ENCODE measurements around the gene TTL.

The TTL gene

DNA sequence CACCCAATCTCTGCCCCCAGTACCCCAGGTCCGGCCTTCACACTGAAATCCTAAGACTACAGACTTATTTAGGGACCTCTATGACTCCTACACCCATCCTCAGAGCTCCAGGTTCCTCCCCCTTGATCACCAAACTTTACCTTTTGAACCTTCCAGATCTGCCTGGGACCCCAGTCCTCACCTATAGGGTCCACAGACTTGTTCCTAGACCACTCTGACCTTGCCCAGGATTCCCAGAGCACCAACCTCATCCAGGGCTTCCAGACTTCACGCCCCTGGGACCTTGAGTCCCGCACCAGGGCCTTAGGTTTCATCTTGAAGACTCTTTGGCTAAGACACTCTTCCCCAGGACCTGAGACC is 102.9 kb downstream of the TTL start:
- Histone ChIP-seq H4K8ac (ENCODE audit: low read length) (peak overlapping the region; percentile 93), H2AFZ (ENCODE audit: low read depth, low read length) (peak overlapping the region; percentile 33), H3K14ac (ENCODE audit: low read length in 2 of 2) (no peak overlapping the region), H3K4me3 (ENCODE audit: insufficient read depth in 1 of 2, low read depth in 1 of 2, low read length in 2 of 2) (peak overlapping the region; percentile 65 to 94), H3K23ac (ENCODE audit: low read length in 2 of 2) (no peak overlapping the region), H3K4ac (ENCODE audit: low read depth in 1 of 2, low read length in 2 of 2) (peak overlapping the region; percentile 69 to 91), H2BK12ac (ENCODE audit: low read length in 2 of 2) (no peak overlapping the region), H2BK5ac (ENCODE audit: low read depth, low read length, poor library complexity, severe bottlenecking) (peak overlapping the region; percentile 14), H3K27me3 (ENCODE audit: control insufficient read depth in 1 of 2, insufficient read depth in 1 of 2, low read length in 2 of 2) (no peaks in the 10 kb centered on the region), H2AK5ac (ENCODE audit: low read length, severe bottlenecking) (peak overlapping the region; percentile 97), H3K79me1 (replicated peaks; ENCODE audit: low read length, poor library complexity, severe bottlenecking) (peaks cover 30% of the 10 kb centered on the region), H3K4me1 (ENCODE audit: control insufficient read depth, insufficient read depth, low read depth, low read length) (peaks cover 20% of the 10 kb centered on the region), H3K9me3 (ENCODE audit: control insufficient read depth, low read length) (no peaks in the 10 kb centered on the region), H3K18ac (ENCODE audit: low read depth in 1 of 2, low read length in 2 of 2) (peak overlapping the region; percentile 91 to 97), H3K9ac (ENCODE audit: low read length) (peak overlapping the region; percentile 97), H2BK15ac (ENCODE audit: low read depth, poor library complexity, severe bottlenecking) (peak overlapping the region; percentile 83), H3K36me3 (ENCODE audit: control insufficient read depth in 1 of 2, insufficient read depth in 2 of 2, low read depth in 1 of 2, low read length in 2 of 2) (peaks cover 21 to 33% of the 10 kb centered on the region in 2 experiments), H4K91ac (ENCODE audit: low read length) (peak overlapping the region; percentile 66), H2BK120ac (ENCODE audit: low read depth, low read length) (no peak overlapping the region), H3K27ac (ENCODE audit: low read length, poor library complexity, severe bottlenecking) (peak overlapping the region; percentile 99), H3K4me2 (ENCODE audit: low read length, poor library complexity, severe bottlenecking) (peak overlapping the region; percentile 73)
- WGBS, result 61% methylated on average over 3 of the region's 3 CpGs
- peak; percentile 15 for DNase-seq

DNA sequence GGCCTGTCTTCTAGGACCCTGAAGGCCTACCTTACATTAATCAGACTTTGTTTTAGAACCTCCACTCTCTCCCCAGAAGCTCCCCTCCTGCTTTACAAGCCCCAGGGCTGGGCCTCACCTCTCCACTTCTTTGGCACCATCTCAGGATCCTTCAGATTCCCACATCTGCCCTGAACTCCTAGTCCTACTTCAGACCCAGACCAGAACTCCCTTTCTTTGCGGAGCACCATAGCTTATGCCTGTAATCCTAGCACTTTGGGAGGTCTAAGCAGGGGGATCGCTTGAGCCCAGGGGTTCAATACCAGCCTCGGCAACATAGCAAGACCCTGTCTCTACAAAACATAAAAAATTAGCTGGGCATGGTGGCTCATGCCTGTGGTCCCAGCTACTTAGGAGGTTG is 103.4 kb downstream of the TTL start:
- H2AFZ ChIP-seq (ENCODE audit: low read depth, low read length), result no peak overlapping the region
- H2BK120ac ChIP-seq (ENCODE audit: low read depth, low read length), result no peak overlapping the region
- peak overlapping the region; percentile 97 for H3K9ac ChIP-seq (ENCODE audit: low read length)
- peaks cover 21 to 34% of the 10 kb centered on the region in 2 experiments for H3K36me3 ChIP-seq (ENCODE audit: control insufficient read depth in 1 of 2, insufficient read depth in 2 of 2, low read depth in 1 of 2, low read length in 2 of 2)
- peak overlapping the region; percentile 97 for H2AK5ac ChIP-seq (ENCODE audit: low read length, severe bottlenecking)
- no peak overlapping the region for H3K23ac ChIP-seq (ENCODE audit: low read length in 2 of 2)
- H3K14ac ChIP-seq (ENCODE audit: low read length in 2 of 2), result no peak overlapping the region
- H3K4me1 ChIP-seq (ENCODE audit: control insufficient read depth, insufficient read depth, low read depth, low read length), result peaks cover 20% of the 10 kb centered on the region
- no peak overlapping the region for H4K91ac ChIP-seq (ENCODE audit: low read length)
- H2BK5ac ChIP-seq (ENCODE audit: low read depth, low read length, poor library complexity, severe bottlenecking), result no peak overlapping the region
- peak overlapping the region; percentile 69 to 91 for H3K4ac ChIP-seq (ENCODE audit: low read depth in 1 of 2, low read length in 2 of 2)
- WGBS, result 96% methylated on average over 3 of the region's 3 CpGs
- H3K27ac ChIP-seq (ENCODE audit: low read length, poor library complexity, severe bottlenecking), result no peak overlapping the region
- no peak overlapping the region for H2BK12ac ChIP-seq (ENCODE audit: low read length in 2 of 2)
- no peak for DNase-seq
- no peaks in the 10 kb centered on the region for H3K9me3 ChIP-seq (ENCODE audit: control insufficient read depth, low read length)
- H3K4me3 ChIP-seq (ENCODE audit: insufficient read depth in 1 of 2, low read depth in 1 of 2, low read length in 2 of 2), result peak overlapping the region in 1 of 2 experiments; percentile 94
- H3K18ac ChIP-seq (ENCODE audit: low read depth in 1 of 2, low read length in 2 of 2), result peak overlapping the region in 1 of 2 experiments; percentile 97
- H3K4me2 ChIP-seq (ENCODE audit: low read length, poor library complexity, severe bottlenecking), result peak overlapping the region; percentile 73
- no peak overlapping the region for H2BK15ac ChIP-seq (ENCODE audit: low read depth, poor library complexity, severe bottlenecking)
- H3K79me1 ChIP-seq (replicated peaks; ENCODE audit: low read length, poor library complexity, severe bottlenecking), result peaks cover 30% of the 10 kb centered on the region
- H3K27me3 ChIP-seq (ENCODE audit: control insufficient read depth in 1 of 2, insufficient read depth in 1 of 2, low read length in 2 of 2), result no peaks in the 10 kb centered on the region
- peak overlapping the region; percentile 93 for H4K8ac ChIP-seq (ENCODE audit: low read length)

DNA sequence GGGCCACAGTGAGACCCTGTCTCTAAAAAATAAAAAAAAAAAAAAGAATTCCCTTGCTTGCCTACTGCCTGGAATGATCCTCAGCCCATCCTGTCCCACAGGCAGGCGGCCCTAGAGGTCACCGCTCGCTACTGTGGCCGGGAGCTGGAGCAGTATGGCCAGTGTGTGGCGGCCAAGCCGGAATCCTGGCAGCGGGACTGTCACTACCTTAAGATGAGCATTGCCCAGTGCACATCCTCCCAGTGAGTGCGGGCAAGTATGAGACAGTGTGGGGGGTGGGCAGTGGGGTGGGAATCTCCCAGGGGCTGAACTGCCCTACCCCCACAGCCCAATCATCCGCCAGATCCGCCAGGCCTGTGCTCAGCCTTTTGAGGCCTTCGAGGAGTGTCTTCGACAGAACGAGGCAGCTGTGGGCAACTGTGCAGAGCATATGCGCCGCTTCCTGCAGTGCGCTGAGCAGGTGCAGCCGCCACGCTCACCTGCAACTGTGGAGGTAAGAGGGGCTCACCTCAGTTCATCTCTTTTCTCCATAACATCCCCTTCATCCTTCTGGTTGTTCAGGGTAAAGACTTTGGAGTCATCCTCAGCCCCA is 104.0 kb downstream of the TTL start:
- no peak overlapping the region for H3K14ac ChIP-seq (ENCODE audit: low read length in 2 of 2)
- H2AFZ ChIP-seq (ENCODE audit: low read depth, low read length), result no peak overlapping the region
- H3K4me1 ChIP-seq (ENCODE audit: control insufficient read depth, insufficient read depth, low read depth, low read length), result peaks cover 20% of the 10 kb centered on the region
- H3K27ac ChIP-seq (ENCODE audit: low read length, poor library complexity, severe bottlenecking), result no peak overlapping the region
- H3K18ac ChIP-seq (ENCODE audit: low read depth in 1 of 2, low read length in 2 of 2), result no peak overlapping the region
- no peak overlapping the region for H4K91ac ChIP-seq (ENCODE audit: low read length)
- no peak overlapping the region for H3K4ac ChIP-seq (ENCODE audit: low read depth in 1 of 2, low read length in 2 of 2)
- no peak overlapping the region for H2AK5ac ChIP-seq (ENCODE audit: low read length, severe bottlenecking)
- WGBS, result 95% methylated on average over 18 of the region's 18 CpGs
- no peak overlapping the region for H4K8ac ChIP-seq (ENCODE audit: low read length)
- H3K27me3 ChIP-seq (ENCODE audit: control insufficient read depth in 1 of 2, insufficient read depth in 1 of 2, low read length in 2 of 2), result no peaks in the 10 kb centered on the region
- no peak overlapping the region for H2BK15ac ChIP-seq (ENCODE audit: low read depth, poor library complexity, severe bottlenecking)
- H3K4me2 ChIP-seq (ENCODE audit: low read length, poor library complexity, severe bottlenecking), result no peak overlapping the region
- peak overlapping the region in 1 of 2 experiments; percentile 94 for H3K4me3 ChIP-seq (ENCODE audit: insufficient read depth in 1 of 2, low read depth in 1 of 2, low read length in 2 of 2)
- H3K23ac ChIP-seq (ENCODE audit: low read length in 2 of 2), result no peak overlapping the region
- H2BK120ac ChIP-seq (ENCODE audit: low read depth, low read length), result no peak overlapping the region
- H3K79me1 ChIP-seq (replicated peaks; ENCODE audit: low read length, poor library complexity, severe bottlenecking), result peaks cover 30% of the 10 kb centered on the region
- H2BK12ac ChIP-seq (ENCODE audit: low read length in 2 of 2), result peak overlapping the region in 1 of 2 experiments; percentile 29
- no peak for DNase-seq
- H3K9ac ChIP-seq (ENCODE audit: low read length), result no peak overlapping the region
- no peaks in the 10 kb centered on the region for H3K9me3 ChIP-seq (ENCODE audit: control insufficient read depth, low read length)
- peaks cover 21 to 40% of the 10 kb centered on the region in 2 experiments for H3K36me3 ChIP-seq (ENCODE audit: control insufficient read depth in 1 of 2, insufficient read depth in 2 of 2, low read depth in 1 of 2, low read length in 2 of 2)
- no peak overlapping the region for H2BK5ac ChIP-seq (ENCODE audit: low read depth, low read length, poor library complexity, severe bottlenecking)

DNA sequence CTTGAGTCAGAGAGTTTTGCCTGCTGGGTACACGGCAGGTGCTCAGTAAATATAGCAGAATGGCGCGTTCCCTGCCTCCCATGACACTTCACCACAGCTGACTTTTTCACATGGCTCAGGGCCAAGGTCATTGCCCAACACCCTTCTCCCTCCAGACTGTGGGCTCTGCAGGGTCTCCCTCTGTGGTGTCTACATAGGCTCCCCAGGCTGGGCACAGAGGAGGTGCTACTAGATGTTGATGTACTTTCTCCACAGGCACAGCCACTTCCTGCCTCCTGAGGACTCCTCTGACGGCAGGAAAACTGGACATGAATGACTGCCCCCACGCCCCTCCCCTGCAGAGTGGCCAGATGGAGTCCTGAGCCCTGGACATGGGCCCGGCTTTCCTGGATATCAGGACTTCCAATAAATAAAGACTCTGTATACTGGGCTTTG is 106.7 kb downstream of the TTL start:
- H2BK15ac ChIP-seq (ENCODE audit: low read depth, poor library complexity, severe bottlenecking), result peak overlapping the region; percentile 46
- no peak overlapping the region for H3K14ac ChIP-seq (ENCODE audit: low read length in 2 of 2)
- no peaks in the 10 kb centered on the region for H3K9me3 ChIP-seq (ENCODE audit: control insufficient read depth, low read length)
- H3K36me3 ChIP-seq (ENCODE audit: control insufficient read depth in 1 of 2, insufficient read depth in 2 of 2, low read depth in 1 of 2, low read length in 2 of 2), result peaks cover 21 to 42% of the 10 kb centered on the region in 2 experiments
- H3K79me1 ChIP-seq (replicated peaks; ENCODE audit: low read length, poor library complexity, severe bottlenecking), result peaks cover 26% of the 10 kb centered on the region
- H2BK12ac ChIP-seq (ENCODE audit: low read length in 2 of 2), result no peak overlapping the region
- no peaks in the 10 kb centered on the region for H3K27me3 ChIP-seq (ENCODE audit: control insufficient read depth in 1 of 2, insufficient read depth in 1 of 2, low read length in 2 of 2)
- no peak overlapping the region for H3K27ac ChIP-seq (ENCODE audit: low read length, poor library complexity, severe bottlenecking)
- H3K4me3 ChIP-seq (ENCODE audit: insufficient read depth in 1 of 2, low read depth in 1 of 2, low read length in 2 of 2), result no peak overlapping the region
- H2AFZ ChIP-seq (ENCODE audit: low read depth, low read length), result no peak overlapping the region
- WGBS, result 90% methylated on average over 6 of the region's 6 CpGs
- H3K9ac ChIP-seq (ENCODE audit: low read length), result no peak overlapping the region
- no peak overlapping the region for H3K4ac ChIP-seq (ENCODE audit: low read depth in 1 of 2, low read length in 2 of 2)
- no peak overlapping the region for H2BK120ac ChIP-seq (ENCODE audit: low read depth, low read length)
- no peak overlapping the region for H3K23ac ChIP-seq (ENCODE audit: low read length in 2 of 2)
- no peak overlapping the region for H4K91ac ChIP-seq (ENCODE audit: low read length)
- no peak overlapping the region for H3K4me2 ChIP-seq (ENCODE audit: low read length, poor library complexity, severe bottlenecking)
- no peak overlapping the region for H2BK5ac ChIP-seq (ENCODE audit: low read depth, low read length, poor library complexity, severe bottlenecking)
- no peak for DNase-seq
- H4K8ac ChIP-seq (ENCODE audit: low read length), result no peak overlapping the region
- H3K4me1 ChIP-seq (ENCODE audit: control insufficient read depth, insufficient read depth, low read depth, low read length), result peaks cover 17% of the 10 kb centered on the region
- no peak overlapping the region for H2AK5ac ChIP-seq (ENCODE audit: low read length, severe bottlenecking)
- H3K18ac ChIP-seq (ENCODE audit: low read depth in 1 of 2, low read length in 2 of 2), result no peak overlapping the region

Measured in mesenchymal stem cell (in vitro differentiated cells and primary cell).